Medulla oblongata (tissue), 1 donor: ENCODE measurements around the gene CD52.
"Not testable (repeated sequence)": the region's sequence is repeated elsewhere in the genome, so short reads cannot be mapped to it uniquely, and the experiment has no call there.

Experiments used
- DNase-seq: peaks from one replicate; pipeline ENCODE4 v3.0.0-alpha.2; 2015; ENCODE audit errors: extremely low spot score

Gene CD52

GRCh38 chr1:26284597-26285347, 33.0 kb upstream of the CD52 start:
- DNase-seq = no peak

- DNase-seq = no peak
These were observed 32.2 kb upstream of the CD52 start for GRCh38 chr1:26285366-26286063.

GRCh38 chr1:26286064-26286416, 31.7 kb upstream of the CD52 start:
- DNase-seq = no peak

- DNase-seq = no peak
These were observed 30.6 kb upstream of the CD52 start for GRCh38 chr1:26287033-26287711.

GRCh38 chr1:26287811-26288210, 29.9 kb upstream of the CD52 start:
- DNase-seq = no peak

- no peak for DNase-seq
These were observed 29.3 kb upstream of the CD52 start for GRCh38 chr1:26288311-26288941.

GRCh38 chr1:26289158-26290059, 28.3 kb upstream of the CD52 start:
- DNase-seq = peak; percentile 40

- DNase-seq = no peak
These were observed 27.5 kb upstream of the CD52 start for GRCh38 chr1:26290122-26290881.

- no peak for DNase-seq
These were observed 26.9 kb upstream of the CD52 start for GRCh38 chr1:26290882-26291261.

GRCh38 chr1:26291433-26291832, 26.3 kb upstream of the CD52 start:
- DNase-seq = no peak

- DNase-seq = no peak
These were observed 25.8 kb upstream of the CD52 start for GRCh38 chr1:26291939-26292338.

- DNase-seq = not testable (repeated sequence)
These were observed 25.0 kb upstream of the CD52 start for GRCh38 chr1:26292735-26293134.

GRCh38 chr1:26293911-26294463, 23.8 kb upstream of the CD52 start:
- no peak for DNase-seq

- DNase-seq = no peak
These were observed 22.3 kb upstream of the CD52 start for GRCh38 chr1:26295194-26296138.

GRCh38 chr1:26296340-26297056, 21.3 kb upstream of the CD52 start:
- no peak for DNase-seq

GRCh38 chr1:26297057-26297790, 20.5 kb upstream of the CD52 start:
- no peak for DNase-seq

- no peak for DNase-seq
These were observed 20.0 kb upstream of the CD52 start for GRCh38 chr1:26297791-26298124.
